ENCODE results near the gene PPP1R7. TPM values are rescaled to one million over a fixed set of nuclear protein-coding genes. Genes with fewer than 3 reads are reported as not detected.

The PPP1R7 gene
- total and polyA plus RNA-seq, 2 of the 4 experiments (the other 2 are of a cell fraction): 60.8 to 70.0 TPM

GRCh38 chr2:241216211-241216761, 66.0 kb downstream of the PPP1R7 start:
- in situ Hi-C loops (cut with MboI; ENCODE audit: low sequenced_read_pairs) (no loop called here), dilution Hi-C loops (cut with HindIII; ENCODE audit: low sequenced_read_pairs, unreplicated experiment) (no loop called here), intact Hi-C loops (cut with micrococcal nuclease) (loop anchor here (5.0 kb wide), 2 partner anchors 304 to 364 kb away; no protein-coding TSS in a partner anchor)
- H3K27ac ChIP-seq (ENCODE audit: insufficient read depth, low read length): no peak overlapping the region
- H3K4me1 ChIP-seq (ENCODE audit: control insufficient read depth, insufficient read depth, low read length): peaks cover 4% of the 10 kb centered on the region; the same call in 1 of the 2 replicates
- no peak overlapping the region for H3K4me2 ChIP-seq (ENCODE audit: low read depth, low read length)
- no peak overlapping the region for H2BK20ac ChIP-seq (ENCODE audit: low read depth, low read length)
- H4K91ac ChIP-seq (ENCODE audit: insufficient read depth, low read depth, low read length): no peak overlapping the region
- H3K4me3 ChIP-seq (ENCODE audit: insufficient read depth, low read depth, low read length): no peak overlapping the region
- H4K20me1 ChIP-seq (ENCODE audit: insufficient read depth, low read length): peaks cover 4% of the 10 kb centered on the region; the same call in 1 of the 2 replicates
- no peak overlapping the region for H2BK15ac ChIP-seq (ENCODE audit: low read depth, low read length)
- no peak for TF ChIP-seq NFE2L2 (IDR thresholded peaks at IDR 0.05; ENCODE audit: low read depth, low read length)
- TF ChIP-seq BHLHE40 (IDR thresholded peaks at IDR 0.05; ENCODE audit: low read depth, low read length): no peak
- no peak for TF ChIP-seq SMC3 (IDR thresholded peaks at IDR 0.05; ENCODE audit: low read depth, low read length)
- TF ChIP-seq CEBPB (IDR thresholded peaks at IDR 0.05; ENCODE audit: low read depth, low read length): no peak
- TF ChIP-seq MAFK (IDR thresholded peaks at IDR 0.05; ENCODE audit: low read depth, low read length): no peak
- no peak for TF ChIP-seq POLR2A (IDR thresholded peaks at IDR 0.05; ENCODE audit: low read depth, low read length)
- TF ChIP-seq RCOR1 (IDR thresholded peaks at IDR 0.05; ENCODE audit: insufficient replicate concordance, low read length): no peak
- no peak for TF ChIP-seq USF2 (IDR thresholded peaks at IDR 0.05; ENCODE audit: low read depth, low read length)
- no peak for TF ChIP-seq ELK1 (IDR thresholded peaks at IDR 0.05; ENCODE audit: borderline replicate concordance, low read depth, low read length)
- WGBS, 2 experiments (ENCODE audit: extremely low coverage in 2 of 2, insufficient read length in 1 of 2): 52% methylated on average over 4 of the region's 14 CpGs; no CpG with 5 or more reads in 1 of the 2 experiments
- no peaks in the 10 kb centered on the region for H3K9me3 ChIP-seq (ENCODE audit: control insufficient read depth, insufficient read depth, low read length)
- H2AK9ac ChIP-seq (replicated peaks; ENCODE audit: low read depth, low read length, poor library complexity): peak overlapping the region; percentile 50
- no peak overlapping the region for H3K18ac ChIP-seq (ENCODE audit: low read depth, low read length)
- H3K56ac ChIP-seq (ENCODE audit: extremely low read depth, insufficient read depth, low read length): no peak overlapping the region
- H3K79me1 ChIP-seq (ENCODE audit: low read depth in 1 of 2, low read length in 2 of 2): peaks cover 0 to 7% of the 10 kb centered on the region in 2 experiments; a peak in 1 of 4 replicates
- peaks cover 2% of the 10 kb centered on the region; the same call in 1 of the 2 replicates for H3K9me1 ChIP-seq (ENCODE audit: insufficient read depth, low read length)
- CTCF ChIA-PET: no interaction called here
- H3K9ac ChIP-seq (ENCODE audit: low read depth, low read length): no peak overlapping the region
- DNase-seq (no peak), ATAC-seq (ENCODE audit: low read depth) (no peak)
- H3K4ac ChIP-seq (ENCODE audit: low read depth, low read length): no peak overlapping the region
- H4K8ac ChIP-seq (ENCODE audit: low read depth in 2 of 2, low read length in 2 of 2): no peak overlapping the region
- POLR2A ChIA-PET (ENCODE audit: unreplicated experiment): no interaction called here
- no peak overlapping the region for H2BK5ac ChIP-seq (ENCODE audit: low read depth, low read length, poor library complexity, severe bottlenecking)
- H3K27me3 ChIP-seq (ENCODE audit: control insufficient read depth, insufficient read depth, low read length): peaks cover 18% of the 10 kb centered on the region; the same call in 1 of the 2 replicates
- BruUV-seq (replicated peaks): no TSS peak
- H2BK120ac ChIP-seq (ENCODE audit: low read depth, low read length): no peak overlapping the region
- H2AK5ac ChIP-seq (ENCODE audit: low read depth, low read length): no peak overlapping the region
- H3K36me3 ChIP-seq (ENCODE audit: control insufficient read depth, insufficient read depth, low read length): no peaks in the 10 kb centered on the region
- H3K14ac ChIP-seq (replicated peaks; ENCODE audit: low read depth, low read length): no peak overlapping the region
- H2AFZ ChIP-seq (replicated peaks; ENCODE audit: low read length, poor library complexity): peak overlapping the region; percentile 43
- H4K5ac ChIP-seq (ENCODE audit: low read depth, low read length): no peak overlapping the region
- H3K23ac ChIP-seq (ENCODE audit: low read depth, low read length): no peak overlapping the region

All from IMR-90 (cell line).